ENCODE results near the gene TXNDC5.

Gene TXNDC5

GRCh38 chr6:7848229-7848628, 62.4 kb downstream of the TXNDC5 start:
- no peak for DNase-seq

GRCh38 chr6:7846966-7847818, 63.4 kb downstream of the TXNDC5 start:
- no peak for DNase-seq

GRCh38 chr6:7841781-7842468, 68.7 kb downstream of the TXNDC5 start:
- no peak for DNase-seq

GRCh38 chr6:7836371-7837026, 74.1 kb downstream of the TXNDC5 start:
- no peak for DNase-seq

- DNase-seq = no peak
These were observed 76.9 kb downstream of the TXNDC5 start for GRCh38 chr6:7833751-7834070.

- DNase-seq = no peak
These were observed 77.5 kb downstream of the TXNDC5 start for GRCh38 chr6:7832904-7833750.
